ENCODE measurements around the gene OSBPL3. TPM values are rescaled to one million over a fixed set of nuclear protein-coding genes. Genes with fewer than 3 reads are reported as not detected.

OSBPL3 gene
- total RNA-seq, 1 donor, result 30.8 TPM

- Histone ChIP-seq H3K27me3 (ENCODE audit: insufficient read depth, low read length) (no peaks in the 10 kb centered on the region), H4K20me1 (ENCODE audit: insufficient read depth, low read length) (no peaks in the 10 kb centered on the region), H3K4me2 (ENCODE audit: insufficient read depth, low read length) (peak overlapping the region; percentile 86), H3K4me3 (ENCODE audit: insufficient read depth, low read length) (peak overlapping the region; percentile 82), H3K4me1 (ENCODE audit: insufficient read depth, low read length) (peaks cover 13% of the 10 kb centered on the region), H2AFZ (ENCODE audit: low read length) (peak overlapping the region; percentile 88), H3K27ac (ENCODE audit: low read depth, low read length) (peak overlapping the region; percentile 30), H3K79me2 (ENCODE audit: insufficient read depth, low read length) (peaks cover 7% of the 10 kb centered on the region), H3K36me3 (ENCODE audit: insufficient read depth, low read length) (no peaks in the 10 kb centered on the region), H3K9me3 (ENCODE audit: low read depth, low read length) (no peaks in the 10 kb centered on the region)
- no peak for DNase-seq (ENCODE audit: insufficient read length, low spot score, missing footprints)
- TF ChIP-seq CTCF (IDR thresholded peaks at IDR 0.05; ENCODE audit: extremely low read depth, low read depth, low read length), result no peak
Measured at GRCh38 chr7:24756545-24757352, 223.2 kb downstream of the OSBPL3 start.

GRCh38 chr7:24755541-24756407, 224.2 kb downstream of the OSBPL3 start:
- H2AFZ ChIP-seq (ENCODE audit: low read length), result no peak overlapping the region

GRCh38 chr7:24754906-24755506, 225.0 kb downstream of the OSBPL3 start:
- Histone ChIP-seq H3K36me3 (ENCODE audit: insufficient read depth, low read length) (no peaks in the 10 kb centered on the region), H3K4me3 (ENCODE audit: insufficient read depth, low read length) (no peak overlapping the region), H4K20me1 (ENCODE audit: insufficient read depth, low read length) (no peaks in the 10 kb centered on the region), H3K4me1 (ENCODE audit: insufficient read depth, low read length) (peaks cover 13% of the 10 kb centered on the region), H2AFZ (ENCODE audit: low read length) (no peak overlapping the region), H3K4me2 (ENCODE audit: insufficient read depth, low read length) (no peak overlapping the region), H3K27me3 (ENCODE audit: insufficient read depth, low read length) (no peaks in the 10 kb centered on the region), H3K27ac (ENCODE audit: low read depth, low read length) (no peak overlapping the region), H3K79me2 (ENCODE audit: insufficient read depth, low read length) (peaks cover 7% of the 10 kb centered on the region), H3K9me3 (ENCODE audit: low read depth, low read length) (no peaks in the 10 kb centered on the region)
- no peak for TF ChIP-seq CTCF (IDR thresholded peaks at IDR 0.05; ENCODE audit: extremely low read depth, low read depth, low read length)
- DNase-seq (ENCODE audit: insufficient read length, low spot score, missing footprints), result no peak

More at GRCh38 chr7:24755541-24756407, 224.2 kb downstream of the OSBPL3 start:
- H3K4me1 ChIP-seq (ENCODE audit: insufficient read depth, low read length), result peaks cover 13% of the 10 kb centered on the region
- no peaks in the 10 kb centered on the region for H3K27me3 ChIP-seq (ENCODE audit: insufficient read depth, low read length)
- H3K4me2 ChIP-seq (ENCODE audit: insufficient read depth, low read length), result peak overlapping the region; percentile 86
- no peaks in the 10 kb centered on the region for H3K36me3 ChIP-seq (ENCODE audit: insufficient read depth, low read length)
- peaks cover 7% of the 10 kb centered on the region for H3K79me2 ChIP-seq (ENCODE audit: insufficient read depth, low read length)
- no peaks in the 10 kb centered on the region for H3K9me3 ChIP-seq (ENCODE audit: low read depth, low read length)
- no peaks in the 10 kb centered on the region for H4K20me1 ChIP-seq (ENCODE audit: insufficient read depth, low read length)
- no peak overlapping the region for H3K27ac ChIP-seq (ENCODE audit: low read depth, low read length)
- TF ChIP-seq CTCF (IDR thresholded peaks at IDR 0.05; ENCODE audit: extremely low read depth, low read depth, low read length), result no peak
- peak overlapping the region; percentile 82 for H3K4me3 ChIP-seq (ENCODE audit: insufficient read depth, low read length)
- DNase-seq (ENCODE audit: insufficient read length, low spot score, missing footprints), result no peak
